NCI-H1694 treated with DMSO at 0.1 percent for 48 hours (cell line): Measurements from ENCODE around the gene RIPK3.
"Not testable (repeated sequence)": the region's sequence is repeated elsewhere in the genome, so short reads cannot be mapped to it uniquely, and the experiment has no call there.

Experiments
- DNase-seq: peaks from one replicate; lab custom pipeline; 2025; lab: John Stamatoyannopoulos, UW

Gene RIPK3

DNA sequence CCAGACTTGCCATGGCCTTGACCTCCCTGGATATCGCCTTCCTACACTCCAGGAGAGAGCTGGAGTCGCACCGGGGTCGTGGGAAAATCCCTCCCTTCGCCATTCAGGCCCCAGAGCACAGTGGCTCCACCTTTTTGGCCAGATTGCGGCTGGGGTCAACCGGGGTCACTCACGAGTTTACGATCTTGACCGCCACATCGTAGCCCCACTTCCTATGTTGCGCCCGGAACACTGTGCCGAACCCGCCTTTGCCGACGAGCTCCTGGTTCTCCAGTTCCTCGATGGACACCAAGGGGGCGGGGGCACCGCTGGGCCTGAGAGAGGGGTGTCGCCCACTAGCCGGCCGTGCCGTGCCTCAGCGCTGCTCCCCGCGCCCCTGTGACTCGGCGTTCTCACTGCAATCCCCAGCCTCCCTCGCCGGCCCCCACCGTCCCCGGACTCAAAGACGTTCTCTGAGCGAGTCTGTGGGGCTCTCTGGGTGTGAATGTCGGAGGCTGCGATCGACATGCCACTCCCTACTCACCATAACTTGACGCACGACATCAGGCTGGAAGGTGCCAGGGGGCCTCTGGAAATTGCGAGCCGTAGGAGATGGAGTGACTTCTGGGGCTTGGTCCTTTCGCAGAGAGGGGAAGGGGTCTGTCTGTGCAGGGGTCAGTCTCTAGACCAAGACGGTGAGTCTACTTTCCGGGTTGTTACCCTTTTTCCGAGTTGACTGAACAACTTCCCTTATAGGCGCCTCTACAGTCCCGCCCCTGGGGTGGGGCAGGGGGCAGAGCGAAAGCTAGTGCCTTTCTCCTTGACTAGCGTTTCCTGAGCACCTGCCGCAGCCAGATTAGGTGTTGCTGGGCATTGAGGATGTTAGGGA, at the start of gene RIPK3:
Gene RIPK3 (minus strand): TSS at position 708 of the 868 bp plus-strand sequence. CDS start 165 bp downstream, at position 543.
- no peak for DNase-seq

DNA sequence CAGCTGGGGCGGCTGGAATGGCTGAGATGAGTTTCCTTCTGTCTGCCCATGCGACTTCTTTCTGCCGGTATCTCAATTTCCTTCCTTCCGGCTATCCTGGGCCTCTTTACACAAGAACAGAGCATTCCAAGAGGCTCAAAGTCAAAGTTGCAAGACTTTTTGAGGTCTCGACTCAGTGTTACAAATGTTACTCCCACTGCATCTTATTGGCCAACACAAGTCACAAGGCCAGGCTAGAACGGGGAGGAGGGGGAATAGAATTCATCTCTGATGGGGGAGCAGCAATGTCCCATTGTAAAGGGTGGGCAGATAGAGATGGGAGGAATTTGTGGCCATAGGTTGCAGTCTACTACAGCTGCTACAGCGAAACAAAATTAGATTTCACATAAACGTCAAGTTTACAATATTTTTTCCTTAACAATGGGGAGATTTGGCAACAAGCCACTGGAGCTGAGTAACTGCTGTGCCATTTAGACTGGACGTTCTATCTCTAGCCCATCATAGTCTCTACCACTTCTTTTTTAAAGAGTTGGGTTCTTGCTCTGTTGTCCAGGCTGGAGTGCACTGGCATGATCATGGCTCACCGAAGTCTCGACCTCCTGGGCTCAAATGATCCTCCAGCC, 49.5 kb upstream of the RIPK3 start:
- DNase-seq: no peak

DNA sequence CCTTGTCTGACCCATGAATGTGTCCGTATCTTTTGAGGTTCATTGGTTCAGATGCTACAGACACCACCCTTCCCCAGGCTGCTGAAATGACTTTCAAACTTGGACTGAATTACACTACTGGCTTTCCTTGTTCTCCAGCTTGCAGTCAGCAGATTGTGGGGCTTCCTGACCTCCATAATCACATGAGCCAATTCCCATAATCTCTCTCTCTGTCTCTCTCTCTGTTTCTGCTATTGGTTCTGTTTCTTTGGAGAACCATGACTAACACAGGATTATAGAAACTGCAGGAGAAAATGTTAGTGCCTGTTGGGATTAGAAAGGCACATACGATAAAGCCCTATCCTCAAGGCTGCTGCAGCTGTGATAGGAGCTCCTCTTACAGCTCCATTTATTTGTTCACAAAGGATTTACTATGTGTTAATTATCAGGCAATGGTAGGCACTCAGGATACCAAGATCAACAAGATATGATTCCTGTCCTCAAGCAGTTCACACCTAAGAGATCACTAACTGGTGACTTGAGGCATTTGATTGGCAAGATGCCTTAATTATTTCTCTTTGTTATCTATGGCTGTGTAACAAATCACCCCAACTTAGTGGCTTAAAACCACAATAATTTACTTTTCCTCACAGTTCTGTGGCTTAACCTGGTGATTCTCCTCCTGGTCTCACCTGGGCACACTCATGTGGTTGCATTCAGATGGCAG, 48.8 kb upstream of the RIPK3 start:
- DNase-seq: no peak

DNA sequence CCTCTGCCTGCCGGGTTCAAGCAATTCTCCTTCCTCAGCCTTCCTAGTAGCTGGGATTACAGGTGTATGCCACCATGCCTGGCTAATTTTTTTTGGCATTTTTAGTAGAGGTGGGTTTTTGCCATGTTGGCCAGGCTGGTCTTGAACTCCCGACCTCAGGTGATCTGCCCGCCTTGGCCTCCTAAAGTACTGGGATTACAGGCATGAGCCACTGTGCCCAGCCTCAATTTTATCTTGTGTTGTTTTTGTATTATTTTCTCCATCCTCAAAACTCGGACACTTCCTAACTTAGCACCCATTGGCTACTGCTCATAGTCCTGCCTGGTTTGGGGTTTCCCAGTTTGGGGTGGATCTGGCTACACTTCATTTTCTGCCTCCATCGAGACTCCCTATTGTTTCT, 47.8 kb upstream of the RIPK3 start:
- DNase-seq: not testable (repeated sequence)

DNA sequence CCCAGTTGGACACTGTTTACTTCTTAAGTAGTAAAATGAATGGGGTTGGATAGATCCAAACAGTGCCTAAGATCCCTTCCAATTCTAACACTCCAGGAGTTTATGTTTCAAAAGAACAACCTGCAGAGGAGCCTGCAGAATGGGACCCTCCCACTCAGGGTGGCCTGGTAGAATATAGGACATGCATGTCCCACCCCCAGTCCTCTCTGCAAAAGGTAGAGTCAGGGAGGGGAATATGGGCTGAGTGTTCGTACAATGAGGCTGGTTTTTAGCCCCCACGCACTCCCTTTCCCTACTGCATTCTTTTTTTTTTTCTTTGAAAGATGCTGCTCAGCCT, 47.2 kb upstream of the RIPK3 start:
- DNase-seq: no peak

DNA sequence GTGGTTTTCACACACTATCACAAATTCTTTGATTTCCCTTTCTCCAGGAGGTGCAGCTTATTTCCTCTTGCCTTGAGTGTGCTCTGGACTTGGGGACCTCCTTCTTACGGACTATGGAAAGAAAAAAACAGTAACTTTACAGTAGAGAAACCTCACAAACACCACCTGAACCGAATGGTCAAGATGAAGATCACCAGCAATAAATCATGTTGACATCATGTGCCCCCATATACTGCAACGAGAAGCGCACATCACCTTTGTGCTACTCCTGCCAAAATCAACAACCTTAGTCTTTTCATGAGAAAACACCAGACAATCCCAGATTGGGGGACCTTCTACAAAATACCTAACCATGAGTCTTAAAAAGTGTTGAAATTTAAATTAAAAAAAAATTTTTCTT, 45.7 kb upstream of the RIPK3 start:
- no peak for DNase-seq

DNA sequence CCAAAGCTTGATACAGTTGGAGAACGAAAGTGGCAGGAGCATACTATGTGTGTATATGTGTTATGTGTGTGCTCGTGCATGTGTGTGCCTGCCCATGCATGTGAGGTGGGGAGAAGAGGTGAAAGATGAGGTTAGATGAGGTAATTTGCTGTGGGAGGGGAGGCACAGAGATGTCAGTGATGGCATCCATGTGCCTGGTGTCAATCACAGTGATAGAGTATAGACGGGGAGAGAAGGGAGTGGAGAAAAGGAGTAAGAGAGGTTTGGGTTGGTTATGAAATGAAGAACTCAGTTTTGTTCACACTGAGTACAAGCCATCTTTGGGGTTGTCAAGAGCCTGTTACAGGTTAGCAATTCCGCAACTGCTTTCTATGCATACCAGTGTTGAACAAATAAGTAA, 44.4 kb upstream of the RIPK3 start:
- no peak for DNase-seq

DNA sequence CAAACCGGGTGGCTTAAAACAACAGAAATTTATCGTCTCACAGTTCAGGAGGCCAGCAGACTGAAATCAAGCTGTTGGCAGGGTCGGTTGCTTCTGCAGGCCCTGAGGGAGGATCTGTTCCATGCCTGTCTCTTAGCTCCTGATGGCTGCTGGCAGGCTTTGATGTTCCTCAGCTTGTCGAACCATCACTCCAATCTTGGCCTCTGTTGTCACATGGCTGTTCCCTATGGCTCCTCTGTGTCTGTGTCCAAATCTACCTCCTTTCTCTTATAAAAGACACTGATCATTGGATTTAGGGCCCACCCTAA, 42.2 kb upstream of the RIPK3 start:
- peak; percentile 67 for DNase-seq

DNA sequence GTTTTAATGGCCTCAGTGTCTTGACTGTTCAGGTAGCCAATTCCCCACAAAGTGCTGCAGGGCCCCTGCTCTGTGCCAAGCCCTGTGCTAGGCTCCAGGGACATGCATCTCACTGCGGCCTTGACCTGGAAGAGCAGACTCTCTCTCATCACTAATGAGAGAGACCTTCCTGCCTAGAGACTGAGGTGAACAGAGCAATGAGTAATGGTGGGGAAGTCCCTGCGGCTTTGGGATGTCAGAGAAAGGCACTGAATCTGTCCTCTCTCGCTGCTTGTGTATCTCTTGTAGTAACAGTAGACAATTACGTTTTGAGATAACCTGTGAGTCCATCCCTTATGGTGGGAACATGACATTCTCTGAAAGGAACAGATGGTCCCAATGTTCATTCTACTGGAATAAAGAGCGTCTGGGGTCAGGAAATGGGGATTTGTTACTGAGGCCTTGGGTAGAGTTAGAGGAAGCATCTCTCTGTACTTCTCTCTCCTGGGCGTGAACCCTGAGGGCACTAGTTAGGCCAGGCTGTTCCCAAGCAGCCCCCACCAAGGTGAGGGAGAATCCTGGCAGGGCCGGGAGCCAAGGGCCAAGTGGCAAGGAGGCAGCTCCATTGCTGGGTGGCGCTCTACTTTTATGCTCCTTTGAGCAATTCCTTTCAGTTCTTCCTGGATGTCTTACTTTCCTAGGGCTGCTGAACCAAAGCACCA, 41.7 kb upstream of the RIPK3 start:
- DNase-seq: peak; percentile 97

DNA sequence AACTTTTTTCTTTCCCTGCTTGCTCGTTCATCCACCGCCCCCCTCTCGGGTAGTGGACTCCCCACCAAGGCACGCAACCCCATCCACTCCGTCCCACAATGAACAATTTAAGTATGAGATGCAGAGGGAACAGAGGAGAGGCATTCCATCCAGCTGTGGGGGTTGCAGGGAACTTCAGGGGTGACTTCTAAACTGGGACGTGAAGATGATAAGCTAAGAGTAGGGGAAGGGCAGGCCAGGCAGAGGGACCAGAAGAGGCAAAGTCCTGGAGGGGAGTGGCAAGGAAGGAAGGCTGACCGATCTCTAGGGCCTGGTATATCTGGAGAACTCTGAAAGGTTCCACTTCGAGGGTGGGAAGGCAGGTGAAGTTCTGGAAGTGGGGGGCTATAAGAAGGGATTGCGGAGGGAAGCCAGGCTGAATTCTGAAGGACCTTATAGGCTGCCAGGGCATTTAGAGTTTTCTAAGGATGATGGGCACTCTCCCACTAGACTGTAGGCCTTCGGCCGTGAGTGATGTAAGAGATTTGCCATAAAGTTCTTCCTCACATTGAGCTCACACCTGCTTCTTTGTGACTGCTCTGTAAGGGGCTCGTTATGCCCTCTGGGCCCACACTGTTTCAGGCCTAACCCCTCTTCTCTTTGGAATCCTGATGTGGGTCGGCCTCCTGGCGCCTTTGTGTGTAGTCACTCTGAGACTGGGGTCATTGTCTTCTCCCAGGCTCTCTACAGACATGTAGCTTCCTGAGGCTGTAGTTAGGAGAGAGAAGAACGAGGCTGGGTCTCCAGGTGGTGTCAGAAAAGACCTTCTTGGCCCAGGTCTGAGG, 40.3 kb upstream of the RIPK3 start:
- no peak for DNase-seq

DNA sequence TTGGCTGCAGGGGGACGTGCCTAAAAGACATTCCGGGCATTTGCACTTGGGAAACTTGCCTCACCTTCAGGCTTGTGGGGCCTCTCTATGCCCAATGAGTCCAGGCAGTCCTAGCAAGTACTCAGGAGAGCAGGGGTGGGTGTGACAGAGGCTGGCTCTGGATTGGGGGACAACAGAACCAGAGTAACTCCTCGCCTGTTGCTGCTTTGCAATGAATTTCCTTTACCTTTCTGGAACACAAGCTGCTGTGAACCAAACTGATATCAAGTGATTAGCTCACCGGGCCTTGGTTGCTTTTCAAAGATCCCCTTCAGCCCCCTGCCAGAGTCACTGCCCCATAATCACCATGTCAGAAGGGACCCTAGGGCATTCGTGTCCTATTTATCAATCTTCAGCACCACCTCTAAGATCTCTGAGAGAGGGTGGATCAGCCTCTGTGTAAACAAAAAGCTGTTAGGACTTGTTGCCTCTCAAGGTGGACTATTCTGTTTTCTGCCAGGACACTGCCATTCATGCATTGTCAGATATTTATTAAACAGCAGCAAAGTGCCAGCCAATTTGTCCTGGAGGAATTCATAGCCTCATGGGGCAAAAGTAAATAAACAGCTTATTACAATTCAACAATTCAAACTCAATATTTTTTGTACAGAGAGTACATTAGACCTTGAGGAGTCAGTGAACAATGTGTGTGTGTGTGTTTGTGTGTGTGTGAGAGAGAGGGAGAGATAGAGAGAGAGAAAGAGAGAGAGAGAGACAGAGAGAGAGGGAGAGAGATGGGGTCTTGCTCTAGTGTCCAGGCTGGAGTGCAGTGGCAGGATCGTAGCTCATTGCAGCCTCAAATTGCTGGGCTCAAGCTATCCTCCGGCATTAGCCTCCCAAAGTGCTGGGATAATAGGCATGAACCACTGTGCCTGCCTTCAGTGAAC, 39.5 kb upstream of the RIPK3 start:
- no peak for DNase-seq

DNA sequence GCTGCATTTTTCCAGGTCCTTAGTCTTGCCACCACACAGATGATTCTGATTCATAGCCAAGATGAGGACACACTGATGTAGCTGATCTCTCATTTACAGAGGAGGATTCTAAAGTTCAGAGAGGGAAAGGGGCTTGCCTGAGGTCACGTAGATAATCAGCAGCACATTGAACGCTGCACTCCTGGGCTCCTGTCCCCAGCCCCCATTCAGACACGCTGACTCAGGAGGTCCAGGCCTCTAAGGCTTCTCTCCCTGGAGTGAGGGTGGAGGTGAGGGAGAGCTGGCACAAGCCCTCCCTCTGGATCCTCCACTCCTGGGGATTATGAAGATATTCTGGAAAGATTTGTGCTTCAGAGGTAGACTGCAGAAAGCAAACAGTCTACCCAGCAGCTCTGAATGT, 38.5 kb upstream of the RIPK3 start:
- no peak for DNase-seq

DNA sequence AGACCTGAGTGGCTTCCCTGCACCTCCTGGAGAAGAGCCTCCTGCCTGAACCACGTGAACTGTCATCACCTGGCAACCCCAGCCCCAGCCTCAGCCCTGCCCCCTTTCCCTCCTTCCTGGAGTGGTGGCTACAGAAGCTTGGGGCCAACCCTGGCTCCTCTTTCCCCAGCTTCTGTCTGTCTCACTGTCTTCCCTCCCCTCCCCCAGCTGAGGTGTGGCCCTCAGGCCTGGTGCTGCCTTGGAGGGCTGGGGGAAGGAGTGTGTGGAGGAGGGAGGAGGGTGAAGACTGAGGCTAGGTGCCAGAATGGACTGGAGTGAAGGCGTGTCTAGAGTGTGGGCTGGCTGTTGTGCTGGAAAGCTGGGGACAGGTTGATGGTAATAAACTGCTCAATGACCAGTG, 37.9 kb upstream of the RIPK3 start:
- DNase-seq: no peak

DNA sequence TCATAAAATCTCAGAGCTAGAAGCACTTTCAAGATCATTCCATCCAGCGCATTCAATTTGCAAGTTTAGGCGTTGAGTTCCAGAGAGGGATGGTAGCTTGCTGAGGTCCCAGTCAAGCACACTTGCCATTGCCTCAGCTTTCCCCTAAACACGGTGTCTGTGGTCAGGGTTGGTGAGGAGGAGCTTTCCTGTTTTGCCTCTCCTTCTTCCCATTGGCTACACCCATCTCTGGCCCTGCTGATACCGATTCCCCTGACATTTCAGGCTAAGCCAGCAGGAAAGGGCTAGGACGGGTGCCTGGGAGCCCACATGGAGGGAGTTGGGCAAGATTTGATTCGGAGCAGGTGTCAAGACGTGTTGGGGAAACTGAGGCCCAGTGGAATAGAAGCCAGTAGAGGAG, 37.3 kb upstream of the RIPK3 start:
- DNase-seq: no peak

DNA sequence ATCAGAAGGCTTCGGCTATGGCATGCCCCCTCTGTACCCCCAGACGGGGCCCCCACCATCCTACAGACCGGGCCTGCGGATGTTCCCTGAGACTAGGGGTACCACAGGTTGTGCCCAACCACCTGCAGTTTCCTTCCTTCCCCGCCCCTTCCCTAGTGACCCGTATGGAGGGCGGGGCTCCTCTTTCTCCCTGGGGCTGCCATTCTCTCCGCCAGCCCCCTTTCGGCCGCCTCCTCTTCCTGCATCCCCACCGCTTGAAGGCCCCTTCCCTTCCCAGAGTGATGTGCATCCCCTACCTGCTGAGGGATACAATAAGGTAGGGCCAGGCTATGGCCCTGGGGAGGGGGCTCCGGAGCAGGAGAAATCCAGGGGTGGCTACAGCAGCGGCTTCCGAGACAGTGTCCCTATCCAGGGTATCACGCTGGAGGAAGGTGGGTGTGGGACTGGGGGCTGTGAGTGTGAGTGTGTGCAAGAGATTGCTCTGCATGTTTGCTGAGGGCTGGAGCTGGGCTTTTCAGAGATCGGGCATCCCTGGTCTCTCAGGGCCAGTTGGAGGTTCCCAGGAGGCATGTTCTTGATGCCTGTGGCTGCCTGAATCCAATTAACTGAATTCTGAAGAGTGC, 36.8 kb upstream of the RIPK3 start:
- DNase-seq: no peak

DNA sequence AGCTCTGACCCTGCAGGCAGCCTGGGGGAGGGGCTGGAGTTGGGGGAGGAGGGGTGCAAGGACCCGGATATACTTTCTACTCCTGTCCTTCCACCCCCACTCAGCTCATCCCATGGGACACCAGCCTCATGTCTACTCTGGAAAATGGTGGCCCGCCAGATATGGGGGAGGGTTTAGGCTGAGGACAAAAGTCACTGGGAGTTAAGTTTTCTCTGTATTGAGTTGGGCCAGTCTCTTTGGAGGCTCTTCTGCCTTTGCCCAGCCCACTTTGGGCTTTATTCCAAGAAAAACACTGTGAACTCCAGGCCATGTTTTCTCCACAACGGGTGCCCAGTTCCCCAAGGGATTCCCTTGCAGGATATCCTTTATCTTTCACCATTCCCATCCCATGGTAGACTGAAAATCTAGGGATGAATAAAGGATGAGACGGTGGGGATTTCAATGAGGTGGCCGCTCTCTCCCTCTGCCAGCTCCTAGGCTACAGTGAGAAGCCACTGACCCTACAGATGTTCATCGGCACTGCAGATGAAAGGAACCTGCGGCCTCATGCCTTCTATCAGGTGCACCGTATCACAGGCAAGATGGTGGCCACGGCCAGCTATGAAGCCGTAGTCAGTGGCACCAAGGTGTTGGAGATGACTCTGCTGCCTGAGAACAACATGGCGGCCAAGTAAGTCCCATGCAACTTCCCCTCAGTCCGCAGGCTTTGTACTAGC, 33.1 kb upstream of the RIPK3 start:
- no peak for DNase-seq

DNA sequence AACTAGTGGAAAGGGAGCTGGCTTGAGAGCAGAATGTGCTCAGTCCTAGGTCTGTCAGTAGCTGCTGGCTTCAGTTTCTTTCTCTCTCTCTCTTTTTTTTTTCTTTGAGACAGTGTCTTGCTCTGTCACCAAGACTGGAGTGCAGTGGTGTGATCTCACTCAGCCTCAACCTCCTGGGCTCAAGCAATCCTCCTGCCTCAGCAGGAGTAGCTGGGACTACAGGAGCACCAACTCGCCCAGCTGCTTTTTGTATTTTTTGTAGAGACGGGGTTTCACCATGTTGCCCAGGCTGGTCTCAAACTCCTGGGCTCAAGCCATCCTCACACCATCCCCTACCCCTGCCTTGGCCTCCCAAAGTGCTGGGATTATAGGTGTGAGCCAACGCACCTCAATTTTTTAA, 31.8 kb upstream of the RIPK3 start:
- DNase-seq: not testable (repeated sequence)

DNA sequence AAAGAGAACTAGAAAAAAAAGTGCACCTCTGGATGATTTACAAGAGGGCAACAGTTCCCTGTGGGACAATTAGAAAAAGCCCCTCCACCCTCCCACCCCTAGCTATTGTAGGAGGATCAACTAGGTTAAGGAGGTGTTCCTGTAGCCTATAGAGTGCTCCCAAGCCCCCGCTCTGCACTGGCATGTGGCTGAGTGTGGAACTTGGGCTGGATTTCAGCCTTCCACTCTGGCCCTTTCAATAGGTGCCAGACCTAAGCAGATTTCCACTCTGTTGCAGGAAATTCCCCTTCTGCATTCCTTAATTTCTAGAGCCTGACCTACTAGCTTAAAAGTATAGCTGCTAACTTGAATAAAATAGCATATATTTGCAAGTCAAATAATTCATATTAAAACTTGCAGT, 31.0 kb upstream of the RIPK3 start:
- DNase-seq: no peak

DNA sequence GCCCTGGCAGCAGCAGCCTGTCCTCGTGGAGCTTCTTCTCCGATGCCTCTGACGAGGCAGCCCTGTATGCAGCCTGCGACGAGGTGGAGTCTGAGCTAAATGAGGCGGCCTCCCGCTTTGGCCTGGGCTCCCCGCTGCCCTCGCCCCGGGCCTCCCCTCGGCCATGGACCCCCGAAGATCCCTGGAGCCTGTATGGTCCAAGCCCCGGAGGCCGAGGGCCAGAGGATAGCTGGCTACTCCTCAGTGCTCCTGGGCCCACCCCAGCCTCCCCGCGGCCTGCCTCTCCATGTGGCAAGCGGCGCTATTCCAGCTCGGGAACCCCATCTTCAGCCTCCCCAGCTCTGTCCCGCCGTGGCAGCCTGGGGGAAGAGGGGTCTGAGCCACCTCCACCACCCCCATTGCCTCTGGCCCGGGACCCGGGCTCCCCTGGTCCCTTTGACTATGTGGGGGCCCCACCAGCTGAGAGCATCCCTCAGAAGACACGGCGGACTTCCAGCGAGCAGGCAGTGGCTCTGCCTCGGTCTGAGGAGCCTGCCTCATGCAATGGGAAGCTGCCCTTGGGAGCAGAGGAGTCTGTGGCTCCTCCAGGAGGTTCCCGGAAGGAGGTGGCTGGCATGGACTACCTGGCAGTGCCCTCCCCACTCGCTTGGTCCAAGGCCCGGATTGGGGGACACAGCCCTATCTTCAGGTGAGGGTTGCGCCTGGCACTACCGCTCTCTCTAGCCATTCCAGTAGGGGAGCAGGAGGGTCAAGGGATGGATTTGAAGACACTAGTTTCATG, 30.3 kb upstream of the RIPK3 start:
- DNase-seq: no peak
